ENCODE results near the gene CSPG5.

Gene CSPG5

GRCh38 chr3:47586746-47587145 lies 8.1 kb upstream of the CSPG5 start:
- DNase-seq = no peak

- no peak for DNase-seq
These were observed 4.8 kb upstream of the CSPG5 start for GRCh38 chr3:47583320-47584075.

- DNase-seq = no peak
These were observed 3.2 kb upstream of the CSPG5 start for GRCh38 chr3:47581835-47582234.

- DNase-seq = no peak
These were observed 2.8 kb upstream of the CSPG5 start for GRCh38 chr3:47581422-47581821.

GRCh38 chr3:47580481-47580880 lies 1.8 kb upstream of the CSPG5 start:
- no peak for DNase-seq

- no peak for DNase-seq
These were observed 1.2 kb upstream of the CSPG5 start for GRCh38 chr3:47579875-47580274.

GRCh38 chr3:47578119-47578632 lies 489 bp downstream of the CSPG5 start:
- DNase-seq = peak; percentile 73

GRCh38 chr3:47577583-47578118 lies 1.0 kb downstream of the CSPG5 start:
- DNase-seq = no peak

GRCh38 chr3:47573190-47574172 lies 5.2 kb downstream of the CSPG5 start:
- no peak for DNase-seq

- DNase-seq = no peak
These were observed 7.1 kb downstream of the CSPG5 start for GRCh38 chr3:47571391-47572175.

- no peak for DNase-seq
These were observed 9.8 kb downstream of the CSPG5 start for GRCh38 chr3:47568901-47569300.

GRCh38 chr3:47567149-47567548 lies 11.5 kb downstream of the CSPG5 start:
- DNase-seq = no peak

- DNase-seq = no peak
These were observed 12.0 kb downstream of the CSPG5 start for GRCh38 chr3:47566667-47567066.

GRCh38 chr3:47565734-47566550 lies 12.7 kb downstream of the CSPG5 start:
- DNase-seq = no peak

GRCh38 chr3:47556351-47556750 lies 22.3 kb downstream of the CSPG5 start:
- DNase-seq = no peak

- DNase-seq = no peak
These were observed 24.3 kb downstream of the CSPG5 start for GRCh38 chr3:47554335-47554734.

- DNase-seq = no peak
These were observed 25.3 kb downstream of the CSPG5 start for GRCh38 chr3:47553407-47553806.

- DNase-seq = no peak
These were observed 36.0 kb downstream of the CSPG5 start for GRCh38 chr3:47542471-47543173.

- no peak for DNase-seq
These were observed 37.0 kb downstream of the CSPG5 start for GRCh38 chr3:47541583-47542108.

- no peak for DNase-seq
These were observed 38.4 kb downstream of the CSPG5 start for GRCh38 chr3:47540281-47540680.

GRCh38 chr3:47536967-47537366 lies 41.7 kb downstream of the CSPG5 start:
- no peak for DNase-seq
